T-helper 2 cell (primary cell): ENCODE data around the gene VANGL1.

Experiments used
- DNase-seq, 5 experiments: peaks; one replicate each; pipeline versions ENCODE4 v3.0.0 to v3.0.0-alpha.2; 2012 to 2022

The VANGL1 gene

DNA sequence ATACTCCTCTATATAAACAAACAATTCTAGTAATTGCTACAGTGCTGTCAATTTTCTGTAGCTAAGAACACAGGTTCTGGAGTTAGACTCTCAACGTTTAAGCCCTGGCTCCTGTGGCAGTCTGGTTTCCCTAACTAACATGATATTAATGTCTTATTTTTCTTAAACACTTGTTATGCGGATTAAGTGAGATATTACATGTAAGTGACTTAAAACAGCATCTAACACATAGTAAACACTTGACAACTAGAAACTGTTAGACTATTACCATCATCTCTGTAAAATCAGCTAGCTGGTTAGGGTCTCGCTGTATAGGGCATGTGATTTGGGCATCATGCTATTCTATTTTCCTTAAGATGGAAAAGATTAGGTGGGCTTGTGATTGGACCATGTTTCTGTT lies 2.3 kb downstream of the VANGL1 start:
- DNase-seq: no peak

DNA sequence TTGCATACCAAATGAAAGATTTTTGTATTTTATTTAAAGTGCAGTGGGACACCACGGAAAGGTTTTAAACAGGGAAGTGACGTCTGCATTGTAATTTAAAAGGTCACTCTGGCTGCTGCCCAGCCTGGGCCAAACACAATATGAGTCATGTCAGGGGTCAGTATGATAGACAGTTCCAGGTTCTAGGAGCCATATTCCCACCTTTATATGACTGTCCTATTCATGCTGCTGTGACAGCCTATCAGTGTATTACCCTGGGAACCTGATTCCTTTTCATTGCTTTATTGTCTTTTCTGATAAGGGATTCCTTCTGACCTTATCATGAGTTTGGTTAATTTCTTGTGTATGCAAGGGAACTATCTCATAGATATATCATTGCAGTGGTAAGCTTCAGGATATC lies 5.3 kb downstream of the VANGL1 start:
- DNase-seq: no peak

DNA sequence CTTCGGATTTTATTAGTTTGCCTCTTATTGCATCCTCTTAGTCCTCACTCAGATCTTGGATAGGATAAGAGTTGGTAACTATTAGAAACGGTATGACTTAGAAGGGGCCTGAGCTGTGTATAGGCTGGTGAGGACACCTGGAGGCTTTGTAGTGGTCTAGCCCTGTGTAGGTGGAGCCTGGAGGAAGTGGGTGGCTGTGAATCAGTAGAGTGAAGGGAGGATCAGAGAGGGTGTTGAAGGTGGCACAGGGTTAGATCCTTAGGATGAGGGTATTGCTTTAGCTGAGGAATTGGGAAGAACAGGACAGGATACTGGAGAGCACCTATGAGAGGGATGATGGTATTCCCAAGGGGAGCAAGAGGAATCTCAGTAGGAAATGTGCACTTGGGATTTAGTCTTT lies 5.7 kb downstream of the VANGL1 start:
- DNase-seq: peak in 1 of 5 experiments; percentile 69

DNA sequence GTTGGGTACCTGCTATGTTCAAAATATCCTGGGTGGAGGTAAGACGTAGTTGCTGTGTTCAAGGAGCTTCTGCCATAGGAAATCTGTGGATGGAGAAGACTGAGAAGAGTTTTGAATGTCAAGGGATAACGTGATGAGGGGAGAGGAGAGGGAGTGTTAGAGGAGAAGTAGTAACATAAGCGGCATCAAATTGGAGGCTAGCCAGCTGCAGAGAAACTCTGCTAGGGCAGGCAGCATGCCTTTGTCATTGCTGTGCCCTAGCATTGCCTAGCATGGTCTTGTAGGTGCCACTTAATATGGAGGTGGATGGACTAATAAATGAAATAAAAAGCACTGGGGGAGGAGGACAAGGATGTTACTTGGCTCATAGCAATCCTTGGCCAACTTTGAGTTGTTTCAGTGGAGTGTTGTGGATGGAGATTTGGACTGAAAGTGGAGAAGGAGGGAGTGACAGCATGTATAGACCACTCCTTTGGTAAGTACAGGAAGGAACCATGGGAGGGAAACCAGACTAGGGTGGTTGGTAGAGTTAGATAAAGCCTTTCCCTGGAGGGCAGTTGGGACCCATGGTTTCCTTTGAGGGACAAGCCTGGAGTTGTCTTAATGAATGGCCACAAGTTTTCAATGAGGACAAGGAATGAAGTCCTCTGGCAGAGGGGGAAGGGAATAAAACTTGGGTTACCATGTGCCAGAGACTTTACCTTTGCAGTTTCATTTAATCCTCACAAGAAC lies 6.3 kb downstream of the VANGL1 start:
- no peak for DNase-seq

DNA sequence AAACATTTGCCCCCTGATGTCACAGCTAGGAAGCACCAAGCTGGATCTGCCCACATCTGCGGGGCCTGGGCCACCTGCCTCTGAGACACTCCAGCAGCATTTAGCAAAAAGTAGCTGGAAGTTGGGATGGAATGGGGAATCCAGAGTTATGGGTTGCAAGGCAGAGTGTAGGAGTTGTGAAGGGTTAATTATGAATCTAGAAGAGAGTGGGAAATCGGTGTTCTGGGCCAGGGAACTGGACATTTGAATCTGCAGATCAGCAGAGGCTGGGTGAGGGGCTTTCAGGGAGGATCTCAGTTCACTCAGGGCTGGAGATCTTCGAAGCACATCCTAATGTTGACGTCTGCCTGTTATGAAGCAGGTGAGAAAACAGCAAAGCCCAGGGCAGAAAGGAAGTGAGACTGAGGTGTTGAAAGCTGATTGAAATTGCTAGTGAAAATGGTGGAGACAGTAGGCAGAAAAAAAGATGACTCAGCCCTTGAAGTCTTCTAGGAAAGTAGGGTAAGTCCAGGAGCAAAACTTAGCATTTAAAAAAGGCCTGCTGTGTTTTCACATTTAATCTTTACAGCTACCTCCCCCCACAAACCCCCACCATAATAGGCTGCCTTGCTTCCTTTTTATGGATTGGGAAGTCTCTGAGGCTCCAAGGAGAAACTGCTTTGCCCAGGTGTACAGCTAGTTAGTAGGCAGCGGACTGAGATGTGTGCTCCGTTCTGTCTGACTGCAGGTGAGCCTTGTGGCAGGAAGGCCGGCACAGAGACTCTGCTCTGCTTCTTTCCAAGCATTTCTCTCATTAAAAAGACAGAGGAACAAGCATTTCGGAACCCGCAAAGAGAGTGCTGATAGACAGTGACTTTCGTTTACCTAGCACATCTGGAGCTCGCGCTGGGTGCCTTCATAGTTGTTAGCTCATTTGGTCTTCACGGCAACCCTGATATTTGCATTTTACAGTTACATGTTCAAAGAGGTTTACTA lies 7.2 kb downstream of the VANGL1 start:
- peak in 1 of 5 experiments; percentile 87 for DNase-seq

DNA sequence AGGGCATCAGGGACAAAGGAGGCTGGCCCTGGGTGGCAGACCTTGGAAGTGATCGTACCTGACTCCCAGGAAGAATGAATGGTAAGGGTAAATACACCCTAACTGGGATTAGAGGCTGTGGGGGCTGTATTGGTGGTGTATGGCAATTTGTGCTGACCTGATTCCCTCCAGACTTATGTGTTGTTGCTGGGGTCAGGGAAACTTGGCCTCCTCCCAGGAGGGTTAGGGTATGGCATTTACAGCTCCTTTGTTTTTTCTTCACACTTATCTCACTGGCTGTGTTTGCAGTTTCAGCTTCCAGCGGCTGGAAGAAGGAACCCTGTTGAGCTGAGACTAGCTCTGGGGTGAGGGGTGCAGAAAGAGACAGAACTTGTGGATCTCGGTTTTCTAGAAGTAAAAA lies 8.2 kb downstream of the VANGL1 start:
- no peak for DNase-seq

DNA sequence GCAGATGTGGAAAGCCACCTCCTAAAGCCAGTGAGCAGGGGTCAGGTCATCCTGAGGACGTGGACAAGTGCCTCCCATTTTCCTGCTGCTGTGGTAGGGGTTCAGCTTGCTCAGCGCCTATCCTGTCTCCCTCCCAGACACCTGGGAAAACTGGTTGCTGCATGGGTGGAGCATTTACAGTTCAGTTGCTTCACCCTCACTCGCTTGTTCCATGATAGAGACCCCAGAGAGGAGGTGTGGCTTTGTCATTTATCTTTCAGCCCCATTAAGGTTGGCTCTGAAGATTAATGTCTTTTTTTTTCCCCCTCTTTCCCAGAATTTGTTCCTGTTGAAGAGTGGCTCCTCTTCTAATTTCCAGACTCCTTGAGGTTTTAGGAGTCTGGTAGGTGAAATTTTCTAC lies 9.2 kb downstream of the VANGL1 start:
- DNase-seq: no peak

DNA sequence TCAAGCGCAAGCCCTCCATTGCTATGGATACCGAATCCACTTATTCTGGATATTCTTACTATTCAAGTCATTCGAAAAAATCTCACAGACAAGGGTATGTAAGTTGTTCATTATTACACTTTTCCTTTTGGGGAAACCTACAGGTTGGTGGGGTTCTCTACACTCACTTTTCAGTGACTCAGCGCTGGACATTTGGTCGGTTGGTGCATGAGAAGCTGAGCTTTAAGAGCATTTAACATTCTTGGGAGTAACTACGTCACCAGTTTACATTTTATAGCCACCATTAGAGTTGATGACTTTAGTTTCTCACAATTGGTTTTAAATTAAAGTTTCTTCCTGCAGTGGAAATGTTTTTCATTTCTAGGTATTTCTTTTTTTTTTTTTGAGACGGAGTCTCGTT lies 9.6 kb downstream of the VANGL1 start:
- no peak for DNase-seq

DNA sequence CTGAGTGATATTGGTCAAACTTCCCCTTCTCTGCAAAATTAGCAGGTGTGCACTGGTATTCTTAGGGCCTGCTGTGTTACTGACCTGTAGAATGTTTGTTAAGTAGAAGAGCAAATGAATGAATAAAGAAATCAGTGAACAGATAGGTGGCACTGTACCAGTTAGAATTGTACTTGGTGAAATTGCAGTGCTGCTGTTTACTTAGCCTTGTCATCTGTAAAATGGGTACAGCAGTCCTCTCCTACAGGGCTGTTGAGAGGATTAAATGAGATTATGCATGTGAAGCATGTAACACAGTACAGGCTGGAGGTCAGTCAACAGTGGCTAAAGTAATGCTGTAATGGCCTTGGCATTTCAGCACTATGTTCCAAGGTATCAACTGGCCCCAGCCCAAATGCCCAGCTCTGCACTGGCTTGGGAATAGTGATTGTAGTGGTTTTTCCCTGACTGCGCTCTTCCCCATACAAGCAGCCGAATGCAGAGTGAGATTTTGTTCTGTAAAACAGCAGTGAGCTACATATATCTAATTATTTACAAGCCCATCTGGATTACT lies 10.5 kb downstream of the VANGL1 start:
- DNase-seq: no peak

DNA sequence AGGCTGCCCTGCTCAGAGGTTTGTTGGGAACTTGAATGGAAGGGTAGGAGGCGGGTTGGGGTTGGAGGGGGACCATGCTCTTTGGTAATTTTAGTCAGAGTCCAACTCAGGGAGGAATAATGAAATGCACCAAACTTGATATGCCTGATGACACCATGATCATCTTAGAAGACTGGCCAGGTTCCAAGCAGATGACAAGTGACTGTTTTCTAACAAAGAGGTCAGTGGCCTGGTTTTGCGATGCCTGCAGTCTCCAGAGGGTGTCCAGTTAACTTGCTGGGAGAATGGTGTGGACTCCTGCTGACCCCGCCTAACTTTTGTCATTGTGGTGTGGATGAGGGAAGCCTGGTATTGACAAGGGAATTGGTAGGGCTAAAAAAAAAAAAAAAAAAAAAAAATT lies 12.4 kb downstream of the VANGL1 start:
- no peak for DNase-seq

DNA sequence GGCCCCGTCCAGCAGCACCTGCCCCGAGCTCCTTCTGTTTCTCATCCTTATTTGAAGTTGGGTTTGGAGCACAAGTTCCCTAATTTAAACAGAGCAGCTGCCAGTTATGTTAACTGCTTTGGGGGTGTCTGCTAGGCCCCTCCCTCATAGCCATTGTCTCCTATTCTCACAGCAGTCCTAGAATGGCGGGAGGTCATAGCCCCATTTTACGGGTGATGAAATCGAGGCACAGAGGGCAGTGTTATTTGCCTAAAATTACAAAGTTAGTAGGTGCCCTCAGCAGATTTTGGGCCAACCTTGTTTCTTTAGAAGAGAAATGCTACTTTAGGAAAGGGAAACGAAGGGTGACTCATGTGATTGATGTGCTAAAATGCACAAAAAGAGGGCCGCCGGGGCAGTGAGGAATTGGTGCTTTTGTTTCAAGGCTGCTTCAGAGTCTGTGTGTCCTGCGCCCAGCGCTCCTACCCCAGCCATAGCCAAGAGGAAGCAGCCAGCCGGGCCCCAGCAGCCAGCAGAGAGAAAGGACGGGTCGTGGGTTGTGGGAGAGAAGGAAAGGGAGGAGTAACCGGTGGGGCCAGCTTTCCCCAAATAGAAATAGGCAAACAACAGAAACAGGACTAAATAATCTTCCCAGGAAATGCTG lies 13.0 kb downstream of the VANGL1 start:
- DNase-seq: no peak

DNA sequence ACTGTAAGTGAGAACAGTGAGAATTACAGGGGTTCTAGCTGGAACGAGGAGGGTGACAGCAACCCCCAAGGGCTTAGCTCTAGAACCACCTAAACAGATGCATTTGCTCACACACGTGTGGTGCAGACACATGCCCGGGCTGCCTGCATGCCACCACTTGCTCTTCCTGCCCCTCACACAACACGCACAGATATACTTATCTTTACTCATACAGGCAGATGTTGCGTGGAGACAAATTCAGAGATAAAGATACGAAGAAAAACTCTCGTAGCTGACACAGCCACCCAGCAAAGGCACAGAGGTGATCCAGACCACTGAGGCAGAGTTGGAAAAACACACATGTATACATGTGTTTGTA lies 13.5 kb downstream of the VANGL1 start:
- DNase-seq: peak in 1 of 5 experiments; percentile 80

DNA sequence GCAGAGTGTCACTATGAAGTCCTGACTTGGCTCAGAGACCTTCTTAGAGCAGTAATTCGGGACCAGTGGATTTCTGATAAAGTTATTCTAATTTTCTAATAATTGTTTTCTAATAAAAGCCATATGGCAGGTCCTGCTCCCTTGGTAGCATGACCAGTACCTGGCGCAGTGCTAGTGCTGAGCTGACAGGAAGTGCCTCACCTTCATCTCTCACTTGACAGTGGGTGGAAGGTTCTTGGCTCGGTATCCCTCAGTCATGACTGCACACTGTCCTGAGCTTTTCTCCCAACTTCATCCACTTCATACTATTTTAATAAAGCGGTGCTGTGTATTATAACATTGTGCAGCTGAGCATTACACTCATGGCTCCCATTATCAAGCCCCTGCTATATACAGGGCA lies 14.1 kb downstream of the VANGL1 start:
- DNase-seq: no peak

DNA sequence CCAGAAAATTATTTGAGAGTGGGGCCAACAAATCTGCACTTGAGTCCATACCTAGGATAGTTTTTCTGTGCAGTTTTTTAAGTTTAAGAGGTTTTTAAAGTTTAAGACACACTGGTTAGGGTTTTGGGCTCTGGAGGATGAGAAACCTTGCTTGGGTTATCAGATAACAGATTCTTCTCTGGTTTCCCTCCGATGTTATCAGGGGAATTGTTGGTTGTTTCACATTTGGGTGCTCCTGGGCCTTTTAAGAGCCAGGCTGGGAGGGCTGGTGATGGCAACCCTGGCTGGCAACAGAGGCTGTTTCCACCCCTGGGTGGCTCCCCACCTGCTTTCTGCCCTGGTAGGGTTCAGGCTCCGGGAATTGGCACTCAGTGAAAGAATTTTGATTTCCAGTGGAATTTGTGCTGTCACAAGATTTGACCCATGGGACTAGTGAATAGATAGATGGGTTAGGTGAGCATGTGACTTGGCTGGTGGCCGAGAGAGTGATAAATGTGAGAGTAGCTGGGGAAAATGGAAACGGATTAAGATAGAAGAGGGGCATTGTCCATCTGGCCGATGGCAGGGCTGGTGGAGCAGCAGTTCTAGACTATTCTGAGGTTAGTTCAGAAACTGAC lies 14.8 kb downstream of the VANGL1 start:
- DNase-seq: peak in 1 of 5 experiments; percentile 67

DNA sequence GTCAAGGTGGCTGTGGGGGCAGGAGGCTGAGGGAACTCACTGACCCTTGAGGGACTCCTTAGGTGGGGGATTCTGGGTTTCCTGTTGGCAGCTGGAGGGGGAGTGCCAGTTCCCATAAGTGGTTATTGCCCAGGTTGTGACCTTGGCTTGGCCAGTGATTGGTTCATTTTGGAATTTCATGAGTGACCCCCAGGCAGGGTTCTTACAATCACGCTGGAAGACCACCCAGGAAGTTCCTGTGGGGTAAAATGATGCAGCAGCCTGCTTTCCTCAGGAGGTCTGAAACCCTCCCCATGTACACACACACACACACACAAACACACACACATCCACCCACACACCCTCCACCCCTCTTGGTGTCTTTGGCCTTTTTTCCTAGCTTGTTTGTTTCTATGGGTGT lies 16.9 kb downstream of the VANGL1 start:
- DNase-seq: no peak

DNA sequence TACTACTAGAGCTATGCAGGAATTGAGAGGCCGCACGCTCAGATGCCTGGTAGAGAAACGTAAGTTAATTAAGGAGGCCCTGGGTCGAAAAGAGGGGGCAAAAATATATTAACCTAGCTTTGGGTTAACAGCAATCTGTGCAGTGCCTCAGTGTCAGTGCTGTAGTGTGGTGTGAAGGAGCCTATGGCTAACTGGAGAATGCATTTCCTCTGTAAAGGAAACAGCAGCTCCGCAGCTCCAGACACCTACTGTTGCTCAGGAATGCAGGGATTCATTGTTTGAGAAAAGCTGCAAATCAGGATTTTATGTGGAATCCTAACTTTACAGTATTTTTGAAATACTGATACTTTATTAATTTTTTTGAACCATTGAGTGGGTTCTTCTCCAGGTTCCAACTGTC lies 18.4 kb downstream of the VANGL1 start:
- no peak for DNase-seq

DNA sequence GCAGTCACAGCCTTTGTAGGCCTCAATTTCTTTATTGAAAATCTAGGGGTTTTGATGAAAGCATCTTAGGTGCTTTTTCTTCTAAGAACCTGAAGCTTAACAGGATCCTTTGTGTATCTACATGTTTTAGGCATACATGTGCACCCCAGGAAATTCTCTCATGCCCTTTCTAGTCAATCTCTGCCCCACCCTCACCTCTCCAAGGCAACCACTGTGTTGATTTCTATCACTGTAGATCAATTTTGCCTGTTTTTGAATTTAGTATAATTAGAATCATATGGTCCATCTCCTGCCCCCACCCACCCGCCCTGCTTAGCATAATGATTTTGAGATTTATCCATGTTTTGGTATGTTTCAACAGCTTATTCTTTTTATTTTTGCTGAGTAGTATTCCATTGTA lies 19.4 kb downstream of the VANGL1 start:
- no peak for DNase-seq

DNA sequence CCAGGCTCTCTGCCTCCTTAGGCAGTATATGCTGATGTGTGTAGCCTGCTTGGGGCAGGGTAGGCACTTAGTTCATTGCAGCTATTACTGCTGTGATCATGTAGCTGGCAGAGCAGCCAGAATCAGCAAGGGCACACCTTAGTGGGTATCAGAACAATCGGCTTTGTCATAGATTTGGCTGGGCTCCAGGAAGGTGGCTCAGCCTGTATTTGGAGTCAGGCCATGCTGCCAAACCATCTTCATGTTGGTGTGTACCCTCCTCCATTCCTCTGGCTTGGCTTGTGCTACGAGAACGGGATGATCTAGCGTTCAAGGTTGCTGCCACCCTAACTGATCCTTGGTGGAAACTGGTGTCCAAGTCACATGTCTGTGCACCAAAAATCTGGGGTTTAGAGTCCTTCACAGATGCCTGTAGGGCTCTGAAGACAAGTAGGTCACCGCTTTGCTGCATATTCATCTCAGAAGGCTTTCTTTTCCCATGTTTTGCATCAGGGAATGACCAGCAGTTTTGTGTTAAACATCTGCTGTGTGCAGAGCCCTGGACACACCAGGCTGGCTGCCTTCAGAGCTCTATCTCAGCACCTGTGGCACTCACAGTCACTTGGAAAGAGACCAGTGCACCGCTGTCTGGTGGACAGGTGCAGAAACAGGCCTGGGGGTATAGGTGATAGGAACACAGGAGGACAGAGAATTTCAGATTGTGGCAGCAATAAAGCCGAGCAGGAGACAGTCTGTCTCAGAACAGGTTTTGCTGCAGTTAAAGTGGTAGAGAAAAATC lies 23.7 kb downstream of the VANGL1 start:
- DNase-seq: no peak

DNA sequence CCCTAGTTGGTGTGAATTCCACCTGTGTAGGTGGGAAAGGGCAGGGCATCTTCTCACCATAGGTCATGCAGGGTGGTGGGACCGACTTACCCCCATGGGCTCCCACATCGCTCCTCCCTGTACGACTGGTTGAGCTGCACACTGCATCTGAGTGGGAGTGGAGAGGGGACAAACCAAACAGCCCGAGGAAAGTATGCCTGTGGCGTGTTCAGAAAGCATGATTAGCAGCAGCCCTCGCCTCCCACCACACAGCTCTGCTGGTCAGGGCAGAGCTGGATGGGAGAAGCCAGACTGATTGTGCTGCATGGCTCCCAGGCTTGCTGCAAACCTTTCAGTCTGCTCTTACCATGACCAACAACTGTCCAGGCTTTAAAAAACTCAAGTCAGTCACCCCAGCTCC lies 24.4 kb downstream of the VANGL1 start:
- no peak for DNase-seq

DNA sequence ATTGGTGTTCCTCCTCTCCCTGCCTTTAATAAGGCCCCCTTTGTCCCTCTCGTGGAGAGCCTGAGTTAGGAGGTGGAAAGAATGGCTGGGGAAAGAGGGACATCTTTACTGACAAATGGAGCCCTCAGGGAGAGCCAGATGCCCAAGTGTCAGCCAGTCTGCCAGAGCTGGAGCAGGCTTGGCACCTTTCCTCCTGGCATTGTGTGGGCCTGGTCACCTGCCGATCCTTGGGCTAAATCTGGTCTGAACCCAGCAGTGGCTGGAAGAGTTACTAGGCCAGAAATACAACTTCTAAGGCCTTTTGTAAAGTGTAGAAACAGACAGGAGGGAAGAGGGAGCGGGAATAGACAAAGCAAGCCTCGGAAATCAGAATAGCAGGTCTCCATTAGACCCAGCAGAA lies 24.9 kb downstream of the VANGL1 start:
- no peak for DNase-seq

DNA sequence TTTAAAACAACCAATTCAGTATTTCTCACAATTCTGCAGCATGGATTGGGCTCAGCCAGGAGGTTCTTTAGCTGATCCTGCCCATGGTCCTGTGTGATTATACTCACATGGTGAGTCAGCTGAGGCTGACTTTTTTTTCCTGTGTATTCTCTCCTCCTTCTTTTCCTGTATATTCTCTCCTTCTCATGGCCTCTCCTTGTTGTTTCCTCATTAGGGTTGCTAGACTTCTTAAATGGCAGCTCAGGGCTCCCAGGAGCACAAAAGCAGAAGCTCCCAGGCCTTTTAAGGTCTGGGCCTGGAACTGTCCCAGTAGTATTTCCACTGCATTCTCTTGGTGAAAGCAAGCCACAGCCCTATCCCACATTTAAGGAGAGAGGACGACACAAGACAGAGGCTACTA lies 26.8 kb downstream of the VANGL1 start:
- DNase-seq: no peak
